Activated T-helper 1 cell treated with Interleukin-2 at 50 U/mL for 16 hours (primary cell): ENCODE measurements around the gene OSBPL8.
A peak's percentile ranks its signal among the peaks of the same experiment; 100 is the strongest.
"Not testable (repeated sequence)": the region's sequence is repeated elsewhere in the genome, so short reads cannot be mapped to it uniquely, and the experiment has no call there.

Experiments used
- DNase-seq: peaks from one replicate; pipeline ENCODE4 v3.0.0-alpha.2; 2020; ENCODE audit warnings: low read depth

Gene OSBPL8

DNA sequence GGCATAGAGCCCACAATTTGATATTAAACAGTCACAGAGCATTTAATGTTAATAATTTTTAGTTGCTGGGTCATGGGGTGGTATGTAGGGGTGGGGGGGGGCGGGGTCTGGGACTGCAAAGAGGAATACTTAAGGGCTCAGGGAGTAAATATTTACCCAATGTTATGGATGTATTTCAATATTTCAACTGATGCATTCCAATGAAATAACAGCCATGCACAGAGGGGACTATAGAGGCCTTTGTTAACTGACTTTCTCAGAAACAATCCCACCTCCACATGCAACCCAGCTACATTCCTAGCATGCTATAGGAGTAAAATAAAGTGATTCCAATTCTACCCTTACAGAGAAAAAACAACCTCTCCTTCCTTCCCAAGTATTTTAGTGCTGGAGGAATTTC is 203.5 kb downstream of the OSBPL8 start:
- DNase-seq: no peak

DNA sequence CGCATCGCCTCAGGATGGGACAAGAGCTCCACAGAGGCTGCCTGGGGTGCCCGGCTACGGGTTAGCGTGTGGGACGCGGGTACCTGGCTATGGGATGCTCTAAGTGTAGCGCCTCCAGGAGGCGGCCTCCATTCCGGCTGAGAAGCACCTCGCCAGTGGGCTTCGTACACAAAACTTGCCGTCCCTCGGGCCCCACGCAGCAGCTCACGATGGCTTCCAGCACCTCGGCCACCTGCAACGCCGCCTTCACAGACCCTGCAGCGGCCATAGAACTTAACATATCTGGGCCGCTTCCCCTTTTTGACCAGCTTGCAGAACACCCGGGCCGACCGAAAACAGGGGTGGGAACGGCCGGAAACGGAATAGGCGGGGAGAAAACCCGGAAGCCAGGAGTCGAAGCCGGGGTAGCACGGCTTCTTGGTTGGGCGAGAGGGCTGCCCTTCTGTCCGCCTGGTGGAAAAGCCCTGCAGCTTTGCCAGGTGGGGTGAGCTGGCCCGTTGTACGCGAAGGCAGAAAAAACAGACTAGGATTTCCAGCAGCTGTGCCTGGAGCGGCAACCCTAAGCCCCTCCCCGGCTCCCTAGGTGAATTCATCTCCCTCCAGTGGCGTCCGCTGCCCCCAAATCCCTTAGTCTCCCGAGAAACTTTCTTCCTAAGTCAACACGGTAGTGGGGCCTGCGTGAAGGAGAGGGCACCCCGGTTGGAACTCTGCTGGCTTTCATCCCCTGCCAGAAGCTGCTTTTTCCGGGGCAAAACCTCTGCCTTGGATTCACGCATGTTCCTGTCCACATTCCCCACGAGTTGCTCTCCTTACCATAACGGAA is 211.3 kb downstream of the OSBPL8 start, which contains the start of gene BBS10:
Gene BBS10, minus strand, starts transcription at position 337 of the 823 bp plus-strand sequence. Its CDS starts 57 bp downstream, at position 280.
- peak; percentile 74 for DNase-seq

- no peak for DNase-seq
Measured at GRCh38 chr12:76346798-76347420, 212.7 kb downstream of the OSBPL8 start.

DNA sequence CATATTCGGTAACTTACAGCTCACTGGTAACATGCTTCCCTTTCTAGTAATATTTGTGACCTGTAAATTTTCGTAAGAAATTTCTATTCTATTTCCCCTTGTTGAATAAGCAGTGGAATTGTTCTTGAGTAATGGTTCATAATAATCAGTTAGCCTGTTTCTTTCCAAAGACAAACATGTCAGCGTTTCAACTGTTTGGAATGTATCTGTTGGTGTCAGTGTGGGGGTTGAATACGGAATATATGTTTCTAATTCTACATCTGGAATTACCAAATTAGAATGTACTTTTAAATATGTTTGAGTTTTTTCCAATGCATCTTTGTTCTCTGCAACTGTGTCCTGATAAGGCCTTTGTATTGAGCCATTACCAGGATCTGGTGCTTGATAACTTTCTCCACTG is 213.3 kb downstream of the OSBPL8 start:
- no peak for DNase-seq

- DNase-seq: no peak
Measured at GRCh38 chr12:76345569-76345968, 214.0 kb downstream of the OSBPL8 start.

- no peak for DNase-seq
Measured at GRCh38 chr12:76341436-76342030, 218.0 kb downstream of the OSBPL8 start.

DNA sequence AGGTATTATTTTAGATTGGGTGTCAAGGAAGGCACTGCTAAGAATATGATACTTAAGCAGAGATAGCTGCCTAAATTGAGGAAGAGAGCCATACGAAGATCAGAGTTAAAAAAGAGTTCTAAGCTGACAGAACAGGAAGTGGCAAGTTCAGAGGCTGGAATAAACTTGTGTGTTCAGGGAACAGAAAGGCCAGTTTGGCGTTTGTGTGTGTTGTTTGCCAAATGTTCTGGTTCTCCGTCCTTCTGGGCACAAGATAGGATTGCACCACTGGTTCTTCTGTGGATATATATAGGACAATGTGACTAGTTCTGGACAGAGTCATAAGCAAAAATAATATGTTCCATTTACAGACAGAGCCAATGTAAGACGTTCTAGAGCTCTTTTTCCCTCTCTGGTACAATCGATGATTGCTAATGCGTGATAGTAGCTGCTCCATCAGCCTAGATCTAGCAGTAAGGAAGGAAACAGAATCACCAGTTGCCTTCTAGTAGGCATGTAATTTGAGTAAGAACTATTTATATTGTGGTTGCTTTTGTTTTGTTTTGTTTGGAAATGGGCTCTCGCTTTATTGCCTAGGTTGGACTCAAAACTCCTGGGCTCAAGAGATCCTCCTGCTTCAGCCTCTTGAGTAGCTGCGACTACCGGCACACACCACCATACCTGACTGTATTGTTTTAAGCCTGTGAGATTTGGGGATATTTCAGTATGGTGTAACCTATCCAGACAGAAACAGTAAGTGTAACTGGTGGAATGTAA is 218.7 kb downstream of the OSBPL8 start:
- no peak for DNase-seq

DNA sequence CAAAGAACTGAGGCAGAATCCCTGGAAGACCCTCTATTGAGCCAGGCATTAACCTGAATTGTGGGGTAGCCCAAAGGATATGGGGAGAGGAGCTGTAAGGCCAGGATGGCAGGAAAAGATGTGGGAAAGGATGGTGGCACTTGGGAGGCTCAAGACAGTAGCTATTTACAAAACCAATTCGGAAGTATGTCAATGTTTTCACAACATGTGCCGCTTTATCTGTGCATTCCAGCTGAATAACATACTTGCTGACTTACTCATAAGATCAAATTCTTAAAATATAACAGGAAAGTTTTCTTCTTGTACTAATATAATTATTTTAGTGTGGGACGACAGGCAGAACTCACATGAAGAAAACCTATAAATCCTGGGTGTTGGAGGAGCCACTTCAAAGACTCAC is 222.0 kb downstream of the OSBPL8 start:
- DNase-seq: no peak

DNA sequence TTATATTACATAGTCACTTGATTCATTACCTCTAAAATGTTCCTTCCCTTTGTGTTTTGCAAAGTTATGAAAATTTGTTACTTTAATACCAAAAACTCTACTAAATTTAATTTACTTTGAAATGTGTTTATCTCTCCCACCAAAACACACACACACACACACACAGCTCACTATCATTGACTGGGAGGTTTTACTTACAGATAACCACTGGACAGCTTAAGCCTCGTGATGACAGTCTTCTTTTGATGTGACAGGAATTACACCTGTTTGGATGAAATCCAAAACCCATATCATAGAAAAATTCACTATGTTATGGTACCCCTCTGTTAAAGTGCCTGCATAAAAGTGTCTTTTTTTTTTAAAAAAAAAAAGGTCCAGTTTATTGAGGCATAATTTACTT is 227.0 kb downstream of the OSBPL8 start:
- DNase-seq: no peak

- DNase-seq: no peak
Measured at GRCh38 chr12:76329606-76330005, 230.0 kb downstream of the OSBPL8 start.

GRCh38 chr12:76329159-76329558 is 230.4 kb downstream of the OSBPL8 start:
- DNase-seq: no peak

DNA sequence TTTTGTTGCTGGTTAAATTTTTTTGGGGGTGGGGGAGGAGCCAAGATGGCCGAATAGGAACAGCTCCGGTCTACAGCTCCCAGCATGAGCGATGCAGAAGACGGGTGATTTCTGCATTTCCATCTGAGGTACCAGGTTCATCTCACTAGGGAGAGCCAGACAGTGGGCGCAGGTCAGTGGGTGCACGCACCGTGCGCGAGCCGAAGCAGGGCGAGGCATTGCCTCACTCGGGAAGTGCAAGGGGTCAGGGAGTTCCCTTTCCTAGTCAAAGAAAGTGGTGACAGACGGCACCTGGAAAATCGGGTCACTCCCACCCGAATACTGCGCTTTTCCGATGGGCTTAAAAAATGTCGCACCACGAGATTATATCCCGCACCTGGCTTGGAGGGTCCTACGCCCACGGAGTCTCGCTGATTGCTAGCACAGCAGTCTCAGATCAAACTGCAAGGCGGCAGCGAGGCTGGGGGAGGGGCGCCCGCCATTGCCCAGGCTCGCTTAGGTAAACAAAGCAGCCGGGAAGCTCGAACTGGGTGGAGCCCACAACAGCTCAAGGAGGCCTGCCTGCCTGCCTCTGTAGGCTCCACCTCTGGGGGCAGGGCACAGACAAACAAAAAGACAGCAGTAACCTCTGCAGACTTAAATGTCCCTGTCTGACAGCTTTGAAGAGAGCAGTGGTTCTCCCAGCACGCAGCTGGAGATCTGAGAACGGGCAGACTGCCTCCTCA is 239.8 kb downstream of the OSBPL8 start:
- DNase-seq: not testable (repeated sequence)

- DNase-seq: no peak
Measured at GRCh38 chr12:76318773-76319594, 240.6 kb downstream of the OSBPL8 start.

DNA sequence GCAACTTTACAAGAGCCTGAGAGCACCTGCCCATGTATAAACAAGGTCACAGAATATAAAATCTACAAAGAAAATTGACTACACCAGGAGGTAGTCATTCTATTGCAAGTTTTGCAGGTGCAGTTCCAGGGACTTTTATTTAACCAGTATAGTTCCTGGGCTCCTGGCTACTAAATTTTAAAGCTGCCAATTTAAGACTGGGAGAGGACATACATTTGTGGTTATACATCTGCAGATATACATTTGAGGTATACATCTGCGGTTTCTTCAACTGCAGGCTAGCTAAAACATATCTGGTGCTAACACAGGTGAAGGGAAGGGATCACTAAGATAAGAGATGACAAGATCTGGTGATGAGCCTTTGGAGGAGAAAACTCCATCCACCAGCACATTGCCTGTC is 241.6 kb downstream of the OSBPL8 start:
- DNase-seq: no peak

GRCh38 chr12:76316468-76316867 is 243.1 kb downstream of the OSBPL8 start:
- no peak for DNase-seq

DNA sequence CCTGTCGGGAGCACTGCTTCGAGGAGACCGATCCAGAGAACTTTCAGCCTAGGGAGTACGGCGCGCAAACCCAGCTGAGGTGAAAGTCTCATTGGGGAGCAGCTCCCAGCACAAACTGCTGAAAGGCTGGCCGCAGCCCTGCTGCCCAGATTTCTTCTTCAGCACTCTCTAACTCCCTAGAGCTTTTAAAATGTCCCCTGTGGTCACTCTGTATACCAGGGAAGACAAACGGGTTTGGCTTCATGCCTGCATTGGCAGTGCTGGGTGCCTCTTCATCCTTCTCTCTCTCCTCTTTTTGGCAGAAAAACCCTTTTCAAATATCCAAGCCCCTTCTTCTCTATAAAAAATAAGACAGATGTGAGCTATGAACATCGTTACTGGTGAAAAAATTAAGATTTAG is 246.3 kb downstream of the OSBPL8 start:
- no peak for DNase-seq

DNA sequence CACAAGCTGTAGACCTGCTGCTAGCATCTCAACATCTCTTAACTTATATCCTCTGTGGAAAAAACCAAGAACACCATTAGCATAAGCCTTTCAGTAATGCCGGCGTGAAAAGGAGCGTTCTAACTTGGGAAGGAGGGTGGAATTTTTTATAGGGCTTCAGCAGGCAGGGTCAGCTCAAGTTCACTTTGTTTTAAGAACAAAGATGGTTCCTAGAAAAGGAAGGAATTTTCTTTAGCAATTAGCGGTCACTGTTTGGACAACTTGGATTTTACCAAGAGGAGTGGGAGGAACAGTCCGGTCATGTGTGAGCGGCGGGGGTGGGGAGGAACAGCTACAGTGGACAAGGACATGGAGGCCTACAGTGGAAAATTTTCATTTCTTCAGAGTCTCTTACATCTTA is 247.3 kb downstream of the OSBPL8 start:
- no peak for DNase-seq

GRCh38 chr12:76311796-76312195 is 247.8 kb downstream of the OSBPL8 start:
- no peak for DNase-seq

DNA sequence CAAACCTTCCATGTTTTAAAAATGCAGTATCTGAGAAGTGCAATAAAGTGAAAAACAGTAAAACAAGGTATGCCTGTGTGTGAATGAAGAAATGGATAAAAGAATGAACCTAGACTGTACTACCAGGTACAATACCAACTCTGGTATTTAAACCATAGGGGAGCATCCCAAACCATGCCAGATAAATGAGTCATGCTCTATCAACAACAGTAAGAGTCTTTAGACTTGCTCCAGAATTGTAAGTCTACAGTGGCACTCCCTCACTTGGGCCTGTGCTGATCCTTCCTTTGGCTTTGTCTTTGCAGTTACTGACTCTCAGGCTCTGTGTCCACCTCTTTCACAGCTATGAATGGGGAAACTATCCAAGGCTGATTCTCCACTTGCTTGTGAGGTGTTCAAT is 249.5 kb downstream of the OSBPL8 start:
- no peak for DNase-seq

GRCh38 chr12:76308866-76309265 is 250.7 kb downstream of the OSBPL8 start:
- no peak for DNase-seq

DNA sequence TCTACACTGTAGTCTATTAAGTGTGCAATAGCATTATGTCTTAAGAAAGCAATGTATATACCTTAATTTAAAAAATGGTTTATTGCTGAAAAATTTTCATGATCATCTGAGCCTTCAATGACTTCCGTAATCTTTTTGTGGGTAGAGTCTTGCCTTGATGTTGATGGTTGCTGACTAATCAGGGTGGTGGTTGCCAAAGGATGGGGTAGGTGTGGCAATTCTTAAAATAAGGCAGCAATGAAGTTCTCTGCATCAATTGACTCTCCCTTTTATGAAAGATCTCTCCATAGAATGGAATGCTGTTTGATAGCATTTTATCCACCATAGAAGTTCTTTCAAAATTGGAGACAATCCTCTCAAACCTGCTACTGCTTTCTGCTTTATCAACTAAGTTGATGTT is 252.5 kb downstream of the OSBPL8 start:
- no peak for DNase-seq
